ENCODE results near the gene RAB3IL1.

RAB3IL1 gene

GRCh38 chr11:61919705-61920631 lies 2.6 kb upstream of the RAB3IL1 start:
- Histone ChIP-seq H3K4me3 (no peak overlapping the region), H3K4me2 (peak overlapping the region; percentile 20; the same call in 1 of the 2 replicates), H3K4me1 (peaks cover 49% of the 10 kb centered on the region), H3K9me3 (no peaks in the 10 kb centered on the region), H3K27me3 (peaks cover 55% of the 10 kb centered on the region), H3K27ac (no peak overlapping the region), H4K20me1 (no peaks in the 10 kb centered on the region), H3K36me3 (no peaks in the 10 kb centered on the region), H3K9ac (no peak overlapping the region)
- TF ChIP-seq Cebpa-rat (IDR thresholded peaks at IDR 0.05), result no peak

GRCh38 chr11:61918938-61919704 lies 1.8 kb upstream of the RAB3IL1 start:
- Histone ChIP-seq H3K27me3 (peaks cover 64% of the 10 kb centered on the region), H3K4me1 (peaks cover 49% of the 10 kb centered on the region), H3K27ac (no peak overlapping the region), H3K4me2 (peak overlapping the region; percentile 20; the same call in 1 of the 2 replicates), H3K9ac (no peak overlapping the region), H3K36me3 (no peaks in the 10 kb centered on the region), H3K4me3 (no peak overlapping the region), H4K20me1 (no peaks in the 10 kb centered on the region), H3K9me3 (no peaks in the 10 kb centered on the region)
- TF ChIP-seq Cebpa-rat (IDR thresholded peaks at IDR 0.05), result no peak

- H3K36me3 ChIP-seq, result no peaks in the 10 kb centered on the region
- H3K4me2 ChIP-seq, result no peak overlapping the region
- no peak for TF ChIP-seq Cebpa-rat (IDR thresholded peaks at IDR 0.05)
- H3K4me1 ChIP-seq, result peaks cover 45% of the 10 kb centered on the region
- no peaks in the 10 kb centered on the region for H4K20me1 ChIP-seq
- no peak overlapping the region for H3K9ac ChIP-seq
- no peak overlapping the region for H3K4me3 ChIP-seq
- H3K27me3 ChIP-seq, result peaks cover 68% of the 10 kb centered on the region
- no peaks in the 10 kb centered on the region for H3K9me3 ChIP-seq
- H3K27ac ChIP-seq, result no peak overlapping the region
These were observed 1.0 kb upstream of the RAB3IL1 start for GRCh38 chr11:61918251-61918937.

DNA sequence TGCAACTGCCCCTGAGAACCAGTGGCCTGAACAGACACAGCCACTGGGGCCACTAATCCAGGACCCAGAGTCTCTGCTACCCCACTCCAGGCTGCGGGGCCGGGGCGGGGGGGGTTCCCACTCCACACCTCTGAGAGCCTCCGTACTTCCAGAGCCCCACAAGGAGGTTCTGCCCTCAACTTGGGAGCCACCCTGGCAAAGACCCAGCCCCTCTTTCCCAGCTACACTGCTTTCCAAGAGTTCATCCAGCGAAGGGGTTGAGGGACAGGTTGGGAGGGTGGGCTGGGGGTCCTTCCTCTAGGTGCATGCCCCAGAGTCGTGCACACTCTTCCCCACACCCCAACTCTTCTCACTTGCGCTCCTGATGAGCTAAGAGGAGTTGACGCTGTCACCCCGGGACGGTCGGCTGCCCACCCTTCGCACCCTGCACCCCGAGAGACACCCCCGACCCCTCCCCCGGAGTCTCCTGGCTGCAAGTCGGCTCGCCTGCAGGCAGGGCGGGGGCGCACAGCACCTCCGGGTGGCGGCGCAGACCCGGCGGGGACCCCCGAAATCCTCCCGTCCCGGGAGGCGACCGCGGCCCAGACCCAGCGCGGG lies 531 bp downstream of the RAB3IL1 start:
- Histone ChIP-seq H3K36me3 (no peaks in the 10 kb centered on the region), H3K4me3 (peak overlapping the region; percentile 63), H3K27ac (no peak overlapping the region), H4K20me1 (no peaks in the 10 kb centered on the region), H3K4me2 (peak overlapping the region; percentile 74), H3K9me3 (no peaks in the 10 kb centered on the region), H3K4me1 (peaks cover 41% of the 10 kb centered on the region), H3K27me3 (peaks cover 68% of the 10 kb centered on the region), H3K9ac (no peak overlapping the region)
- TF ChIP-seq Cebpa-rat (IDR thresholded peaks at IDR 0.05), result no peak

DNA sequence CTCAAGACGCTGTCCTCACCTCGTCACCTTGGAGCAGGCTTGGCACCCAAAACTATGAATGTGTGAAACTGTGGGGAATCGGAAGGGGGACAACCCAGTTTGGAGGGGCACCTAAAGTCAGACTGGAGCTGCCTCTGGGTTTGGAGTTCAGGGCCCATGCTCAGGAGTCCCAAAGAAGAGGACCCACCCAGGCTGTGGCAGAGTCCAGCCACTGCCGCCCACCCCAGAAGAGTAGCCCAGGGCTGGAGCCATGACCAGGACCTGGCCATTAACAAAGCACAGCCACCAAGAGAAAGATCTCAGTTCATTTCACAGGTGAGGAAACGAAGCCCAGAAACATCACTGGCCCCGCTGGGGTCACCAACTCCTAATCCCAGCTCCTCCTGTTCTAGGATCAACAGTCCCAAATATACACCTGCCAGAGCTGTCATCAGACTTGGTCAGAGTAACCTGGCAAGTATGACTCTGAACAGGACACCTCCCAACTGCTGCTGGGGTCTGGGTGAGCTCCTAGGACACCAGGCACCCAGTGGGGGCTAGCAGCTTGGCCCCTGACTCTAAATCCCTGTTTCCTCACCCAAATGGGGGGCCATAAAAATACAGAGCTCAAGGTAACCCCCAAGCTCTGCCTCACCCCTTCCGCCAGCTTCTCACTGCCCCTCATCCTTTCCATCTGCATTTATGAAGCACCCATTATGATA lies 2.7 kb downstream of the RAB3IL1 start:
- no peak overlapping the region for H3K4me2 ChIP-seq
- H3K27me3 ChIP-seq, result peaks cover 59% of the 10 kb centered on the region
- H3K9ac ChIP-seq, result no peak overlapping the region
- H3K4me3 ChIP-seq, result no peak overlapping the region
- no peaks in the 10 kb centered on the region for H3K9me3 ChIP-seq
- no peaks in the 10 kb centered on the region for H4K20me1 ChIP-seq
- TF ChIP-seq Cebpa-rat (IDR thresholded peaks at IDR 0.05), result no peak
- H3K4me1 ChIP-seq, result peaks cover 40% of the 10 kb centered on the region
- H3K27ac ChIP-seq, result no peak overlapping the region
- H3K36me3 ChIP-seq, result no peaks in the 10 kb centered on the region

DNA sequence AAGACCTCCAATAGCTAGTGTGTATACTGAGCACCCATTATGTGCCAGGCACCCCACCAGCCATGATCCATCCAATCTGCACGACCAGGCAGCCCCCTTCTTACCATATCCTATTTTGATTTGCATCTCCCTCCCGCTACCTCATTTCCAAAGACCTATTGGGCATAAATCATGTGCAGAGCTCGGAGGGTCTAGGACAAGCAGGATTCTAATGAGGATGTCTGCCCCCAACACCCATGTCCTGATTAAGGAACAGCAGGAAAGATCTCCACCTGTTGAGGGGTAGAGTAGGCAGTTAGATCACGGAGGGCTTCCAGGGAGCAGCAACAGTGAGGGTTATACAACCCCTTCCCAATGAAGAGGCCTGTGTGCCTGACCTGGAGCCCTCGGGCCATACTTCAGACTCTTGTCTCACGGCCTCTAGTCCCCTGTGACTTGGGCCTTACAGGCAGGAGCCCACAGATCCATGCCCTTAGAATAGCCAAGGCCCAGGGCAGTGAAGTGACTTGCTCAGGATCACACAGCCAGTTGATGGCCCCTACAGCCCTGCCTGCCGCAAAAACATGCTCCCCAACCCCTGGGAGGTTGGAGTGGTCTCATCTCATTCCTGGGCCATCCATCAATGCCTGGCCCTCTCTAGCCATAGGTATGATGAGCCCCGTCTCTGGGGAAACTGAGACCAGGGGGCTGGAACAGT lies 3.5 kb downstream of the RAB3IL1 start:
- TF ChIP-seq Cebpa-rat (IDR thresholded peaks at IDR 0.05), result no peak
- Histone ChIP-seq H3K9ac (no peak overlapping the region), H3K9me3 (no peaks in the 10 kb centered on the region), H3K27ac (no peak overlapping the region), H3K27me3 (peaks cover 52% of the 10 kb centered on the region), H3K4me3 (no peak overlapping the region), H3K36me3 (no peaks in the 10 kb centered on the region), H3K4me1 (peaks cover 40% of the 10 kb centered on the region), H4K20me1 (no peaks in the 10 kb centered on the region), H3K4me2 (no peak overlapping the region)

- Histone ChIP-seq H3K36me3 (no peaks in the 10 kb centered on the region), H3K4me1 (peaks cover 47% of the 10 kb centered on the region), H3K4me3 (no peak overlapping the region), H3K4me2 (peak overlapping the region; percentile 51; the same call in 1 of the 2 replicates), H4K20me1 (no peaks in the 10 kb centered on the region), H3K9me3 (no peaks in the 10 kb centered on the region), H3K27ac (no peak overlapping the region), H3K9ac (no peak overlapping the region), H3K27me3 (peaks cover 45% of the 10 kb centered on the region)
- TF ChIP-seq Cebpa-rat (IDR thresholded peaks at IDR 0.05), result no peak
These were observed 4.2 kb downstream of the RAB3IL1 start for GRCh38 chr11:61912991-61913698.

DNA sequence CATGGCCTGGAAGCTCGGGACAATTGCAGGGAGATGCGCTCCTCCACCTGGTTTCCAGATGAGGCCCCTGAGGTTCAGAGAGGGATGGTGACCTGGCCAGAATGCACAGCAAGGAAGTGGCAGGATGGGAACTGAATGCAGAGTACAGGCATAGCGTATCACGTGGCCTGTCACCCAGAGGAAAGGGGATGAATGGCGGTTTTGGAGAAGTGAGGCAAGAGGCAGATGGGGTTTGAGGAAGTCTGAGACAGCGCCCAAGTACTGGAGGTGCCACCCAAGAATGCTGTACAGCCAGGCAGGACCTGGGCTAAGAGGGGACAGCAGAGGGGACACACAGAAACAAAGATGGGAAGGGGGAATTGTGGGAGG lies 4.9 kb downstream of the RAB3IL1 start:
- H3K9ac ChIP-seq, result no peak overlapping the region

More for the DNA sequence above, 4.9 kb downstream of the RAB3IL1 start:
- Histone ChIP-seq H4K20me1 (no peaks in the 10 kb centered on the region), H3K27ac (no peak overlapping the region), H3K9me3 (no peaks in the 10 kb centered on the region), H3K4me2 (peak overlapping the region; percentile 51), H3K4me1 (peaks cover 51% of the 10 kb centered on the region), H3K27me3 (peaks cover 38% of the 10 kb centered on the region), H3K36me3 (no peaks in the 10 kb centered on the region), H3K4me3 (no peak overlapping the region)
- TF ChIP-seq Cebpa-rat (IDR thresholded peaks at IDR 0.05), result no peak

All from BLaER1 (cell line).